GM18508 (cell line): ENCODE data around the gene SLC38A8.

ENCODE experiments used
- ATAC-seq: cut with Tn5 transposase; IDR thresholded peaks from one replicate; pipeline ENCODE4 v1.9.1; 2021; ENCODE audit warnings: moderate number of reproducible peaks; ENCODE audit not compliant: insufficient read depth, unreplicated experiment

Gene SLC38A8

DNA sequence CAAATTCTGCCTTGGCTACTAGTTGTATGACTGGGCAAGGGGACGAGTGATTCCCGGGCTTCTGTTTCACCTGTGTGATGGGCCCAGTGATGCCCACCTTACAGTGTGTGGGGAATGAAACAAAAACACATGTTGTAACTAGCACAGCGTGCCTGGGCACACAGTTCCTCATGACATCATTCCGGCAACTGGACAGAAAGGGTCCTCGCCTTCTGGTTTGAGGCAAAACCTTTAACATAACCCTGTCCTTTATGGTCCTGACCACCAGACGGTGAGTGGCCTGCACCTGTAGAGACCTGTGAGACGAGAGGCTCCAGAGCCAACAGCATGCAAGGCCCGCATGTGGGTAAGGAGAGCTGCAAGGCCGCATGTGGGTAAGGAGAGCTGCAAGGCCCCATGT lies 7.7 kb upstream of the SLC38A8 start:
- no peak for ATAC-seq

DNA sequence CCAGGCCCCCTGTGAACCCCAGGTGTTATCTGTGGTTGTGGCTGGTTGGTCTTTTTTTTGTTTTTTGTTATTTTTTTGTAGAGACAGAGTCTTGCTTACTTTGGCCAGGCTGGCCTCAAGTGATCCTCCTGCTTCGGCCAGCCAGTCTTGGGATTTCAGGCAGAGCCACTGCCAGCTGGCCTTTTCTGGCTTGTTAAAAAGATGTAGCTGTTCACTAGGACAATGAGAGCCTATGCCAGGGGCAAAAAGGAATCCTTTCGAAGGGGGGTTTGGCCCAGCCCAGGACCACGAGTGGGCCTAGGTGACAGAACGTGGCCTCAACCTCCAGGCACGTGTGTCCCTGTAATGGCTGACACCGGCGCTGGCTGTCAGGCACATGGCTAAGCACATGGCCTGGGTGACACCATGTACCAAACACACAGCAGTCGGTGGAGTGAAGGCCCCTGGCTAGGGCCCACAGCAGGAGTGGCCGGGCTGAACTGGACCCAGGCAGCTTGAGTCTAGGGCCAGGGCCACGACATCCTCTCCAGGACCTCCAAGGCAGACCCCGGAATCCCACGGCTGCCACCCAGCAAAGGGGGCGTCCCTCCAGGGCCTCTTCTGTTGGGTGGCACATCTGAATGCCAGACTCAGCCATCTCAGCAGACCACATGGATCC lies 6.9 kb upstream of the SLC38A8 start:
- no peak for ATAC-seq

DNA sequence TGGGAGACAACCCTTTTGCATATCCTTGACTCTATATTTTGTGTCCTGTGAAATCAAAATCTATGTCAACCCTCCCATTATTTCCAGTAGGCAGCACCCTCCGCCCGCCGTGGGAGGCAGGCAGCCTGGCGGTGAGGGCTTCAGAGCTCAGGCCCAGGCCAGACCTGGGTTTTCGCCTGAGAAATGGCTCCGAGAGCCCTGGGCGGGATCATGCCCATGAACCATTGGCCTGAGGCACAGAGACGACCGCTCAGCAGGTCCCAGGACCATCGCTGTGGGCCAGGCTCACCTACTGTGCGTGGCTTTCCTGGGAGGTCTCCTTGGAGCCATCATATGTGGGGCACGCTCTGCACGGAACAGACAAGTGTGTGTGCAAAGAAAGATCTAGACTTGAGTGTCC lies 6.3 kb upstream of the SLC38A8 start:
- no peak for ATAC-seq

DNA sequence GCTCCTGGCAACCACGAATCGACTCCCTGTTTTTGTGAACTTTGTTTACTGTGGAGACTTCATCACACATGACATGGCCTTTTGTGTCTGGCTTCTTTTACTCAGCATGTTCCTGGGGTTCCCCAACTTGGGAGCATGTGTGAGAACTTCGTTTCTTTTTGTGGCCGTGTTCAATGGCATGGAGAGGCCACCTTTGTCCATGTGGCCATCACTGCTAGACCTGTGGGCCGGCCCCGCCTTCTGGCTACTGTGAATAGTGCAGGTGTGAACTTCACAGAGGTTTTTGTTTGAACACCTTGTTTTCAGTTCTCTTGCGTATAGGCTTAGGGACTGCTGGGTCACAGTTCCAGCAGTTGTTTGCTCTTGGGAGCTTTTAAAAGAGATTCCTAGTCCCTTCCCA lies 5.7 kb upstream of the SLC38A8 start:
- no peak for ATAC-seq

DNA sequence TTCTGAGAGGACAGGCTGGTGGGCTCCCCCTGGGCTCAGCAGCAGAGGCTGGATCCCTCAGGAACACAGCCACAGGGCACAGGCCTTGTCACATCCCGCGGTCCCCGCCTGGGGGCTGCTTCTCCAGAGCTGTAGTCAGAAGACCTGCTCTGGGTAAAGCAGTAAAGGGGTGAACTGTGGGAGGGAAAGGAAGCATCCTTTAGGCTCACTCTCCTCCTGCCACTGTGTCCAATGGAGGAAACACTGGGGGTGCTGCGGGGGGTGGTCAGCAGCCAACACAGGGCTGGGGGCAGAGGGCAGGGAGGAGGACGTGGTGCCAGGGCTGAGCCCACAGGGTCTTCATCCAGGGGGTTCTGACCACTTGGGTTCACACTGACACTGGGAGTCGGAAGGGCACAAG lies 5.0 kb upstream of the SLC38A8 start:
- ATAC-seq = no peak

DNA sequence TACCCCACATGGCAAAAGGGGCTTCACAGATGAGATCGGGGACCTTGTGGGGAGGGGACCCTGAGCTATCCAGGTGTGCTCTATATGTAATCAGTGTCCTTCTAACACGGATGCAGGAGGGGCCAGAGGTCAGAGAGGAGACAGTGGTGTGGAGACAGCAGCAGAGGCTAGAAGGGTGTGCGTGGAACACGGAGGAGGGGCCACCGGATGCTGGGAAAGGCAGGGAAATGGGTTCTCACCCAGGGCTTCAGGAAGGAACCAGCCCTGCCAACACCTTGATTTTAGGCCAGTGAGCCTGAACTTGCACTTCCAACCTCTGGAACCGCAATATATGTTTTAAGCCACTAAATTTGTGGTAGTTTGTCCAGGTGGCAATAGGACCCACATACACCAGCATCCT lies 4.6 kb upstream of the SLC38A8 start:
- no peak for ATAC-seq

DNA sequence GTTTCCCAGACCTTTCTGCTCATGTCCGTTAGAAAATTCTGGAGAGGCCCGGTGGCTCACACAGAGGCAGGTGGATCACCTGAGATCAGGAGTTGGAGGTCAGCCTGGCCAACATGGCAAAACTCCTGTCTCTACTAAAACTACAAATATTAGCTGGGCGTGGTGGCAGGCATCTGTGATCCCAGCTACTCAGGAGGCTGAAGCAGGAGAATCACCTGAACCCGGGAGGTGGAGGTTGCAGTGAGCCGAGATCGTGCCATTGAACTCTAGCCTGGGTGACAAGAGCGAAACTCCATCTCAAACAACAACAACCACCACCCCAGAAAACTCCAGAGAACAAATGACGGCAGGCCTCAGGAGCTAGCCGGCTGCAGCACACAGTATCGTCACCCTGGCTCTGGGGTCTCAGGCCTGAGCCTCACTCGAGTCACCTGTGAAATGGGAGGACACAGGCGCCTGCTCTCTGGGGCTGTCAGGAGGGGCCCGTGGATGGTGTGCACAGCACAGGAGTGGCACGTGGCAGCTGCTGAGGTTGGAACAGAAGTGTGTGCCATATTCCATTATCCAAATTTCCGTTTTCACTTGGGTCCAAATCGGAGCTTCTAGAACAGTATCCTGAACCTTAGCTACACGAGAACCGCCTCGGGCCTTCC lies 3.3 kb upstream of the SLC38A8 start:
- no peak for ATAC-seq

DNA sequence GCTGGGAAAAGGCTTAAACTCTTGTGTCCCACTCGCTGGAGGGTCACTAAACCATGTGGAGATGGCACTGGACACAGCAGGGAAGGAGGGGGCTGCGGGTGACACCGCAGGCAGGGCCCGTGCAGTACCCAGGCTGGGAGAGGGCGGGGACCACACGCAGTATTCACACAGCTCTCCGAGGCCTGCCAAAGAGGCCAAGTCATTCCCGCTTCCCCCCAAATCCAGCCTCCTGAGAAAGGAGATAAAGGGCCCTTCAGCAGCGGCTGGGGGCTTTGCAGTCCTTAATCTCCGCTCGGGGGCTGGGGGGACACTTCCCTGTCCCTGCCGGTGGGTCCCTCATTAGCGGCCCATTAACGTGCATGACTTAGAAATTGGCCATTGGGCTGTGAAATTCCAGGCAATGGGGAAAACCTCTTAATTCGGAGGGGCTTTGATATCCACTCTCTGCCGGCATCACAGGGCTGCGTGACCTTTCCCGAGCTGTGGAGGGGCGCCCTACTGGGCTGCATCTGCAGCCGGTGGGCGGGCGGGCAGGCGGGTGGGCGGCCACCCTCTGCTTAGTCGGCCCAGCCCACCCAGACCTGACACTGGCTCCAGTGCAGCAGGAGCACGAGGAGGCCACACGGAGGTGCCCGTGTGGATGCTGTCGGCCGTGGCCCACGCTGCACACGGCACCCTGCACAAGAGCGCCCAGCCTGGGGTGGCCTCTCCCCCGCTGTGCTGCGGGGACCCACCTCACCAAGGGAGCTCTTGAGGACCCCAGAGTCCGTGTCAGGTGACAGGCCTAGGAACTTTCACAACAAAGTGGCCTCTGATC lies 2.6 kb upstream of the SLC38A8 start:
- ATAC-seq = no peak

DNA sequence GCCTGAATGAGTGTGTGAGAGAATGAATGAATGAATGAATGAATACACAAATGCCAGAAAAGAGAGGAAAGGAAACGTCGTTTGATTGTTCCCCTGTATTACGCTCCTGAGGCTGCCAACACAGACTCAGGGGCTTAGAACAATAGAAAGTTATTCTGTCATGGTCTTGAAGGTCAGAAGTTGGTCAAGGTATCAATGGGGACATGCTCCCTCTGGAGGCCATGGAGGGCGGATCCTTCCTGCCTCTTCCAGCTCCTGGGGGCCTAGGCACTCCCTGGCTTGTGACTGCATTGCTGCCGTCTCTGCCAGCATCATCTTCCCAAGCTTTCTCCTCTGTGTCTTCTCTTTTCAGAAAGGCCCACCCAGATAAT lies 1.5 kb upstream of the SLC38A8 start:
- ATAC-seq = no peak

DNA sequence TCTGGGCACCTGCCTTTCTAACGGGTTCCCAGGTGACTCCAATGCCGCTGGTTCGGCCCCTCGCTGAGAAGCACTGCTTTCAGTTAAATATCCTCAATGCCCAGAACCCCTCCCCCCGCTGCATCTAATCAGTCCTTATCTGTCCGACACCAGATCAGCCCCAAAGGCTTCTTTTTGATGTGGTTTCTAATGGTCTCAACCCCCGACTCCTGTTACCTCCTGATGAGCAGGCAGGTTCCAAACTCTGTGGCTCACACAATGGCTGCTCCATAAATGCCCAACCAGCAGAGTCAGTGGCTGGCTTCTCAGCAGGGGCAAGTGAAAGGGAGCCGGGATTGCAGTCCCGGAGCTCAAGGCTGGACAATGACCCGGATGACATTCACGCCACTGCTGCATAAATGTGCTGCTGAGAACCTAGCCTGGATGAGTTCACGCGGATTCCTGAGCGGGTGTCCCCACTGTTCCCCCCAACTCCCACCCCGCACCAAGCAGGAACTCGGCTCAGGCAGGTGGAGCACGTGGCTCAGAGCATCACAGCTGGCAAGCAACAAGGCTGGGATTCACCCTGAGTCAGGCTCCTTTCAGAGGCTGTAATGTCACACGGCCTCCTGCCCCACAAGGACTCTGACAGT lies 1.0 kb upstream of the SLC38A8 start:
- no peak for ATAC-seq

DNA sequence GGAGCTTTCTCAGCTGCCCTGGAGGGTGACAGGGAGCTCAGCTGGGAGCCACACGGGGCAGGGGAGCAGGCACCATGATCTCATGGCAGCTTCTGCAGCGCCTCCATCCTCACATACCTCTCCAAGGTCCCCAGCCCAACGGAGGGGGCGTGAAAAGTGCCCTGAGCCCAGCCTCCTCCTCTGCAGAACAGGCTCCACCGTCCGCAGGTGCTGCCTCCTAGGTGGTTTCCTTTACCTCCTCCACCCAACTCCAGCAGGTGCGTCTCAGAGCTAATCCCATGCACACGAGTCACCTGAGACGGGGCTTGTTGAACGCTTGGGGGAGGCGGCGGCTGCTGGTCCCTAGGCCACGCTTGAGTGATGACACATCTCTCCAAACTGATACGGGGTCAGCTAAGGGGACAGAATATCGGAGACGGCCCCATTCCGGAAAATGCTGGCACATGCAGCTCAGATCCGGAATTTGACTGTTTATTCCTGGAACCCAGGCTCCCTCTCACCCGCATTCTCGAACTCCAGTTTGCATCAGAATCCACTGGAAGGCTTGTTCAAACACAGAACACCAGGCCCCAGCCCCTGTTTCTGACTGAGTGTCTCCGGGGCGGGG lies 387 bp upstream of the SLC38A8 start:
- ATAC-seq = no peak

DNA sequence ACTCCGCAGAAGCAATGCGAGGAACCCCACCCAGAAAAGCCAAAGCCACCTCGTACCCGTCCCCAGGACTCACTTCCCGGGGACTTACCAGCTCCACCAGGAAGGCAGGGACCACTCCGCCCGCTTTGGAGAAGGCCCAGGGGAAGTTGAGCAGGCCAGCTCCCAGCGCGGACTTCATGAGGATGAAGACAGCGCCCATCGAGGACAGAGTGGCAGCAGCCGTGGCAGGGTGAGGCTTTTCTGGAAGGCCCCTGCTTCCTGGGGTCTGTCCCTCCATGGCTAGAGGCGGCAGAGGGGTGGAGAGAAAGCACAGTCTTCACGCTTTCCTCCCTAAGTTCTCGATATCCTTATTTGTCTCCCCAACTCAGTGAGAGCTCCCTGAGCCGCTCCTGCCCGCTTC lies 714 bp downstream of the SLC38A8 start:
- no peak for ATAC-seq

DNA sequence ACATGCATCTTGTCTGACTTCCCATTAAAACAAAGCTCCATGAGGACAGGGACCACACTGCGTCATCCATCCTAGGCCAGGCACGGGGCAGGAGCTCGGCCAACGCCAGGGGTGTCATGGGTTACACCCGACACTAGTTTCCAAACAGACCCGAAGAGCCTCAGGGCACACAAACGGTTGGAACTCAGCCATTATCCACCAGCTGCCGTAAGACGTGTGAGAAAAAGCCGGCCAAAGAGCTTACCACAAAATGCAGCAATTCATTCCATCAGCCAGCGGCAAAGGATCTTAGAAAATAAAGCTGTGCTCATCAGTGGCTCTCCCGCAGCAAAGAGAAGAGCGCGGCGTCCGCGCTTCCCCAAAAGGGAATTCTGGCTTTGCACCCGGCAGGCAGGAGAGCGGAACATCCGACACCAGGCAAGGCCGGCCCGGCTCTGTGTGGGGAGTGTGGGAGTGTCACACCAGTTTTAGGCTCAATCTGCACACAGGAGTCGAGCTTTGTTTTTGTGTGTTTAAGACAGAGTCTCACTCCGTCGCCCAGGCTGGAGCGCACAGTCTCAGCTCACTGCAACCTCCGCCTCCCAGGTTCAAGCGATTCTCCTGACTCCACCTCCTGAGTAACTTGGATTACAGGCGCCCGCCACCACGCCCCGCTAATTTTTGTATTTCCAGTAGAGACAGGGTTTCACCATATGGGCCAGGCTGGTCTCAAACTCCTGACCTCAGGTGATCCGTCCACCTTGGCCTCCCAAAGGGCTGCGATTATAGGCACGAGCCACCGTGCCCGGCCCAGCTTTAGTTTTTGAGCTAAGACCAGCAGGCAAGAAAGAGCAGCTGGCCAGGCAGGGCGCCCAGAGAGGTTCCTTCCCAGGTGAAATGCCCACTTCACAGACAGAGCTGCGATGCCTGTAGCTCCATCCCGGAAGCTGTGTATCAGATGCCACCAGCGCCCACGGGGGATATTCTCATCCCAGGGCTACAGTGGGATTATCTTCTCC lies 1.5 kb downstream of the SLC38A8 start:
- ATAC-seq = no peak

DNA sequence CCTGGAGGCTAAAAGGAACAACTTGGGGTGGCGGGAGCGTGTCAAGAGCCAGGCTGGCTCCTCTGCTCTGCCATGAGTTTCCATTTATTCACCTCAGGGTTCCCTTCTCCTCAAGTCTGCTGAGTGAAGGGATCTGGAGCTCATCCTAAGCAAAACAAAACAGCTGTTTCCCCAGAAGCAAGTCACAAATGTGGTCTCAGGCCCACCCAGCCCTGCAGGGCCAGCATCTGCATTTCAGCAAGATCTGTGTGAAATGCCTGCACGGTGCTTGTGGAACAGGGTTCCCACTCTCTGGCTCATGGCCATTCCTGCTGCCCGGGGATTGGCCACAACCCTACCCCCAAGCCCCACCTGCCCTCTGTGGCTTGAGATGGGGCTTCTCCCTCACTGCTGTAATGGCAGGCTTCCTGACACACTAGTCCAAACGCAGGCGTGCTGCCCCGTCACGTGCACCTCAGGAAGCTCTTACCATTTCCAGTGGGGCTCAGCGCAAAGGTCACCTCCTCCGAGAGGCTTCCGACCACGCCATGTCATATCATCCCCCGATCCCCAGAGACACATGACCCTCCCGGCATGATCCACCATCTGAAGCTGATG lies 2.3 kb downstream of the SLC38A8 start:
- no peak for ATAC-seq

DNA sequence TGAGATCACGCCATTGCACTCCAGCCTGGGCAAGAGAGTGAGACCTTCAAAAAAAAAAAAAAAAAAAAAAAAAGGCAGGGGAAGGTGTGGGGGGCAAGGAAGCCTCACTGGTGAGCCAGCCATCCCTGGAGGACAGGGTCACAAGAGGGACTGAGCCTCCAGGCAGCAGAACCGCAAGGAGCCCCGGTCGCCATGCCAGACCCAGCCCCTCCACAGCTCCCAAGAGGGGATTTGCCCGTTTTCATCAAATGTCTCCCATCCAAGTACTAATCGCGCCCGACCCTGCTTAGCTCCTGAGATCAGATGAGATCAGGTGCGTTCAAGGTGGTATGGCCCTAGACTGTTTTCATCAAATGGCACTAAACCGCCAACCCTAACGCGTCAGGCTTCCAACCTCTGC lies 2.9 kb downstream of the SLC38A8 start:
- ATAC-seq = no peak

DNA sequence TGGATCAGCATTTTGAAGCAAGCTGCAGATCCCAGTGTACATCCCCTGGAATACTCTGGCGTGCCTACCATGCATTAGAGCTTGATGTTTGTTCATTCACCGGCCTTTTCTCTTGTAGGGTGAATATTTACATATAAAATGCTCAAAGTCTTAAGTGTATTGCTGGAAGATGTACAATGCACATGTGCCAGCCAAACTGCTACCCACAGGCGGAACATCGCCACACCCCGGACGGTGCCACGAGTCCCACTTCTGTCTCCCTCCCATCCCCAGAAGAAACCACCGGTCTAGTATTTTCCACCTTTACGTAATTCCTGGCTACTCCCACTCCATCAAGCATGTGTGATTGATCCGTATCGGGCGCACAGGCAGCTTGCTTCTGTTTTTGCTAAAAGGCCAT lies 4.1 kb downstream of the SLC38A8 start:
- ATAC-seq = no peak

DNA sequence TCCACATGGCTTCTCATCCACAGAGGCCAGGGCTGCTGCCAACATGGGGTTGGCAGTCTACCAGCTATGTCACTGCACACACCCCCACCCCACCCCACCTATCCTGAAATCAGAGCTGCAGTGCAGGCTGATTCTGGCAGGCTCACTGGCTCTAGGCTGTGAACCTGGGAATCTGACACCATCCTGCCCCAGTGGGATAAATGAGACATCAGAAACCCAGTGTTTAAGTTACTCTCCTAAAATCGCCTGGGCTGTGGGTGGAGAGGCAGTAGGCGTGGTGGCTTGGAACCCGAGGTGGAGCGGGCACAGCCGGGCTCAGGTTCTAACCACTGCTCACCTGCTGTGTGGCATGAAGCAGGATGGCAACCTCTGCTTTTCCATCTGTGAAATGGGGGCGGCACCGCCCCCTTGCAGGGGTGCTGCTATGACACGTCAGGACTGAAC lies 5.6 kb downstream of the SLC38A8 start:
- ATAC-seq = no peak

DNA sequence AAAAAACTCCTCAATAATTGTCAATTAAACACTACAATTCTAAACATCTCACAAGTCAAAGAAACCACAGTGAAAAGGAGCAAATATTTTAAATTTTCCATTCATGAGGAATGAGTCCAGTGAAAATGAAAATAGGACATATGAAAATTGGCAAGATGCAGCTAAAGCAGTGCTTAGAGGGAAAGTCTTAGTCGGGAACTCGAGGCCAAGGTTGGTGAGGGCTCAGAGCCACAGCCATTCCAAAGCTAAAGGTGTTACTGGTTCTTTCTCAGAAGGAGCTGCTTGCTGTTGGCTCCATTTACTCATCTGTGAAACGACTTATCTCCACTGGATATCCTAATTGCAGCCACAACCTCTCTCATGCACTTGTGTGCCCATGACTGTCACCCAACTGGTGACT lies 6.5 kb downstream of the SLC38A8 start:
- ATAC-seq = no peak

DNA sequence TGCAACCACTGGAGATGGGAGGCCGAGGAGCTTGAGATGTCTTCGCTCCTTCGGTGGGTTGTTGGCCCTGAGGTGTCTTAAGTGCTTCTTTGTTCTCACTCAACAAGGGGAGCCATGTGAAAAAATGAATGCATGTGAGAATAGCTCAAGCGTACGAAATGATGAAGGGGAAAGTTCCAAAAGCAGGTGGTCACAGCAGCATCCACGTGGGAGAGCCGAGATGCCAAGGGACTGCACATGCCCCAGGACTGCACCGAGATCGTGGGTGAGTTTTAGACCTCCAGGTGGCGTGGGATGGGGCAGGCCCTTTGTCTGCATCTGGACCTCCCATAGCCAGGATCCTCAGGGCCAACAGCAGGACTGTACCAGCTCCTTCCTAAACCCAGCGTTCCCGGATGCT lies 8.1 kb downstream of the SLC38A8 start:
- ATAC-seq = no peak
